Endothelial cell of umbilical vein (primary cell): ENCODE measurements around the gene SDHAF2. TPM values are rescaled to one million over a fixed set of nuclear protein-coding genes. Genes with fewer than 3 reads are reported as not detected.

ENCODE experiments used
- BruUV-seq: library from RNA; stranded (reverse); fragments of 400-500 nt; replicated peaks from 2 replicates; lab custom pipeline; 2021; lab: Mats Ljungman, UMichigan
- CTCF ChIA-PET: fragments of 300-600, 350-600 bp; sonication (Branson Sonifier 250); formaldehyde crosslinking; loops from one replicate; lab custom pipeline; 2021; ENCODE audit warnings: antibody characterized with exemption, inconsistent platforms; lab: Charles Lee
- POLR2A ChIA-PET: fragments of 300-600, 350-600 bp; sonication (Branson Sonifier 250); formaldehyde crosslinking; loops from one replicate; lab custom pipeline; 2021; ENCODE audit warnings: antibody characterized with exemption, inconsistent platforms; lab: Charles Lee
- DNase-seq: peaks from one replicate; pipeline ENCODE4 v3.0.0-alpha.2; 2011; ENCODE audit warnings: low read depth, low spot score
- FAIRE-seq: peaks from 2 replicates; lab custom pipeline; 2011; peaks lifted over from hg19 to GRCh38; lab: Jason Lieb, UNC
- H2AFZ ChIP-seq: 2 replicates; pipeline ENCODE4 v1.6.0; 2012; ENCODE audit warnings: low read depth, low read length, control low read depth, inconsistent platforms
- H3K27ac ChIP-seq: 2 replicates; pipeline ENCODE4 v1.5.1; 2011; ENCODE audit warnings: low read depth, mild to moderate bottlenecking, control low read depth, low read length, moderate library complexity; ENCODE audit not compliant: insufficient read depth
- H3K27me3 ChIP-seq, 2 experiments: 2 replicates each; pipeline versions ENCODE4 v1.6.0 to v1.6.1; 2011; ENCODE audit warnings: low read length in 2 of 2, mixed read lengths in 1 of 2; ENCODE audit not compliant: control insufficient read depth in 2 of 2, insufficient read depth in 2 of 2
- H3K36me3 ChIP-seq, 2 experiments: 2 replicates in 1 of 2; 3 replicates in 1 of 2; pipeline ENCODE4 v1.5.1; 2011; ENCODE audit warnings: low read length in 2 of 2, mild to moderate bottlenecking in 1 of 2, moderate library complexity in 1 of 2; ENCODE audit not compliant: control insufficient read depth in 2 of 2, insufficient read depth in 2 of 2; ENCODE audit errors: extremely low read depth in 1 of 2
- H3K4me1 ChIP-seq: 3 replicates; pipeline ENCODE4 v1.5.1; 2011; ENCODE audit warnings: mild to moderate bottlenecking, low read length; ENCODE audit not compliant: control insufficient read depth, insufficient read depth; ENCODE audit errors: extremely low read depth
- H3K4me2 ChIP-seq: 2 replicates; pipeline ENCODE4 v1.6.1; 2011; ENCODE audit warnings: low read length, control low read depth, mixed read lengths; ENCODE audit not compliant: insufficient read depth
- H3K4me3 ChIP-seq, 3 experiments: fragments of 200-600 bp in 1 of 3; sonication (generic), shearing (Covaris generic) in 1 of 3; replicated peaks in 1 of 3; 2 replicates each; pipeline ENCODE4 v1.5.1; 2011 to 2016; ENCODE audit warnings: control low read depth in 3 of 3, low read length in 3 of 3, mild to moderate bottlenecking in 2 of 3, inconsistent platforms in 1 of 3, low read depth in 1 of 3, moderate library complexity in 1 of 3; ENCODE audit not compliant: insufficient read depth in 1 of 3
- H3K79me2 ChIP-seq: 2 replicates; pipeline ENCODE4 v1.6.0; 2012; ENCODE audit warnings: low read length, inconsistent platforms; ENCODE audit not compliant: control insufficient read depth, insufficient read depth
- H3K9ac ChIP-seq: replicated peaks from 2 replicates; pipeline ENCODE3; 2011; ENCODE audit warnings: low read length, control low read depth; ENCODE audit not compliant: insufficient read depth; ENCODE audit errors: extremely low read depth
- H3K9me1 ChIP-seq: replicated peaks from 3 replicates; pipeline ENCODE4 v1.6.0; 2011; ENCODE audit warnings: mild to moderate bottlenecking, low read length; ENCODE audit not compliant: control insufficient read depth, insufficient read depth; ENCODE audit errors: extremely low read depth
- H3K9me3 ChIP-seq: replicated peaks from 2 replicates; pipeline ENCODE4 v1.5.1; 2012; ENCODE audit warnings: low read length, inconsistent platforms; ENCODE audit not compliant: control insufficient read depth, insufficient read depth
- H4K20me1 ChIP-seq: replicated peaks from 2 replicates; pipeline ENCODE3; 2011; ENCODE audit warnings: mild to moderate bottlenecking, low read length; ENCODE audit not compliant: control insufficient read depth, insufficient read depth; ENCODE audit errors: extremely low read depth
- CTCF ChIP-seq, 2 donors: IDR thresholded peaks; 1 replicate in 1 of 2; 2 replicates in 1 of 2; pipeline ENCODE4 v1.5.1; 2011; ENCODE audit warnings: low read length in 2 of 2, mild to moderate bottlenecking in 2 of 2, moderate library complexity in 2 of 2, control low read depth in 1 of 2, inconsistent platforms in 1 of 2, low read depth in 1 of 2; ENCODE audit not compliant: insufficient read depth in 1 of 2; ENCODE audit errors: extremely low read depth in 1 of 2
- EZH2 ChIP-seq: IDR thresholded peaks from 2 replicates; pipeline ENCODE4 v1.6.1; 2012; ENCODE audit warnings: borderline replicate concordance, low read depth, mild to moderate bottlenecking, moderate library complexity, low read length, inconsistent platforms; ENCODE audit not compliant: severe bottlenecking
- FOS ChIP-seq: IDR thresholded peaks from 2 replicates; pipeline ENCODE4 v1.6.1; 2011; ENCODE audit warnings: mild to moderate bottlenecking, low read length, moderate library complexity, borderline replicate concordance; ENCODE audit not compliant: insufficient read depth
- GATA2 ChIP-seq: IDR thresholded peaks from 2 replicates; pipeline ENCODE4 v1.7.0; 2011; ENCODE audit warnings: low read depth, mild to moderate bottlenecking, moderate library complexity, mixed read lengths, low read length; ENCODE audit not compliant: insufficient read length, insufficient read depth
- JUN ChIP-seq: IDR thresholded peaks from 2 replicates; pipeline ENCODE4 v1.6.1; 2011; ENCODE audit warnings: borderline replicate concordance, low read depth; ENCODE audit not compliant: insufficient read length, insufficient read depth
- MYC ChIP-seq: IDR thresholded peaks from one replicate; pipeline ENCODE4 v1.6.1; 2011; ENCODE audit warnings: mild to moderate bottlenecking, low read depth, low read length
- POLR2A ChIP-seq: IDR thresholded peaks from 2 replicates; pipeline ENCODE4 v1.6.1; 2012; ENCODE audit warnings: low read depth, mild to moderate bottlenecking, control low read depth, low read length
- POLR2AphosphoS5 ChIP-seq: IDR thresholded peaks from 2 replicates; pipeline ENCODE4 v1.6.1; 2012; ENCODE audit warnings: low read depth, mild to moderate bottlenecking, control low read depth, low read length, moderate library complexity; ENCODE audit not compliant: insufficient read depth
- dilution Hi-C: fragments of 300-500 bp; cut with MboI; formaldehyde crosslinking; loops from one replicate; pipeline ENCODE4 v1.15.0; 2019; ENCODE audit warnings: low sequenced_read_pairs; ENCODE audit not compliant: extremely low pct_ligation_motif_present
- intact Hi-C: fragments of 100-400 bp; cut with micrococcal nuclease; formaldehyde crosslinking; loops from one replicate; pipeline ENCODE4 v1.10.0; 2022
- polyA plus RNA-seq, 4 experiments: library from polyadenylated mRNA; depleted of rRNA in 3 of 4; stranded (reverse) in 3 of 4; unstranded in 1 of 4; fragments of >200 nt; gene quantifications; 2 replicates each; pipeline versions ENCODE4 v1.2.1 to v1.2.3, GENCODE V29; 2011 to 2012; ENCODE audit warnings: missing spikeins in 1 of 4
- total RNA-seq: library from RNA; stranded (reverse); gene quantifications from 2 replicates; pipeline ENCODE4 v1.2.3, GENCODE V29; 2021
- TF ChIP-seq, protein P1 (sequence below): IDR thresholded peaks from 2 replicates; pipeline ENCODE4 v1.6.1; 2011; ENCODE audit not compliant: insufficient read depth, insufficient read length

The SDHAF2 gene
- total and polyA plus RNA-seq, 2 donors (not counting 3 experiments of a cell fraction or from before 2014, with no cell fraction given) = 44.5 to 128 TPM

GRCh38 chr11:61460474-61460881 is 30.6 kb downstream of the SDHAF2 start:
- dilution Hi-C loops = no loop called here
- peaks cover 0 to under 1% of the 10 kb centered on the region in 2 experiments for H3K36me3 ChIP-seq
- no peak overlapping the region for H3K4me3 ChIP-seq
- no peaks in the 10 kb centered on the region for H3K9me1 ChIP-seq
- no peak overlapping the region for H2AFZ ChIP-seq
- no peak for TF ChIP-seq JUN
- TF ChIP-seq EZH2 = no peak
- TF ChIP-seq MYC = no peak
- no peak overlapping the region for H3K27ac ChIP-seq
- no peaks in the 10 kb centered on the region for H3K4me1 ChIP-seq
- FAIRE-seq (no peak), DNase-seq (no peak)
- no TSS peak for BruUV-seq
- CTCF ChIA-PET = interaction anchor here (1.1 kb wide), 1 partner anchor 57 kb away, joined by 3 read pairs; no protein-coding TSS in a partner anchor
- intact Hi-C loops = no loop called here
- POLR2A ChIA-PET = no interaction called here
- H3K27me3 ChIP-seq = no peaks in the 10 kb centered on the region
- no peaks in the 10 kb centered on the region for H3K9me3 ChIP-seq
- no peak overlapping the region for H3K9ac ChIP-seq
- H4K20me1 ChIP-seq = no peaks in the 10 kb centered on the region
- no peaks in the 10 kb centered on the region for H3K79me2 ChIP-seq
- H3K4me2 ChIP-seq = no peak overlapping the region

- BruUV-seq = no TSS peak
- ChIA-PET POLR2A (no interaction called here), CTCF (interaction anchor here (0.9 to 1.9 kb wide), 3 partner anchors 15 to 56 kb away, joined by 3 to 5 read pairs (median 4); no protein-coding TSS in a partner anchor)
- Histone ChIP-seq H3K36me3 (no peaks in the 10 kb centered on the region), H3K79me2 (no peaks in the 10 kb centered on the region), H3K9me1 (no peaks in the 10 kb centered on the region), H2AFZ (no peak overlapping the region), H3K9ac (no peak overlapping the region), H3K4me3 (no peak overlapping the region), H3K9me3 (no peaks in the 10 kb centered on the region), H3K4me2 (no peak overlapping the region), H3K27me3 (no peaks in the 10 kb centered on the region), H4K20me1 (no peaks in the 10 kb centered on the region), H3K27ac (no peak overlapping the region), H3K4me1 (no peaks in the 10 kb centered on the region)
- DNase-seq = no peak
- dilution Hi-C loops (no loop called here), intact Hi-C loops (no loop called here)
- no peak for FAIRE-seq
- TF ChIP-seq POLR2AphosphoS5 (no peak), EZH2 (no peak), CTCF (IDR thresholded peaks at IDR 0.05; ENCODE audit: extremely low read depth in 1 of 2, insufficient read depth in 1 of 2, low read depth in 1 of 2, low read length in 2 of 2) (no peak), MYC (no peak), GATA2 (no peak), JUN (no peak), FOS (no peak), POLR2A (no peak)
- TF ChIP-seq, protein P1, sequence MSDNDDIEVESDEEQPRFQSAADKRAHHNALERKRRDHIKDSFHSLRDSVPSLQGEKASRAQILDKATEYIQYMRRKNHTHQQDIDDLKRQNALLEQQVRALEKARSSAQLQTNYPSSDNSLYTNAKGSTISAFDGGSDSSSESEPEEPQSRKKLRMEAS = no peak
These were observed 31.1 kb downstream of the SDHAF2 start for GRCh38 chr11:61460986-61461385.
